Pancreas (tissue), 10 donors: Measurements from ENCODE around the gene FBXO9. TPM values are rescaled to one million over a fixed set of nuclear protein-coding genes. Genes with fewer than 3 reads are reported as not detected.

ENCODE experiments used
- ATAC-seq, 4 donors: fragments of 200-7000 bp; cut with Tn5 transposase; one replicate each; pipeline versions ENCODE4 v1.8.0 to v1.9.1; 2020; ENCODE audit warnings: mild to moderate bottlenecking in 4 of 4, moderate library complexity in 4 of 4
- DNase-seq, 6 donors: peaks; one replicate each; pipeline ENCODE4 v3.0.0-alpha.2; 2020
- FAIRE-seq: peaks from 2 replicates; lab custom pipeline; 2012; peaks lifted over from hg19 to GRCh38; lab: Jason Lieb, UNC
- H3K27ac ChIP-seq, 4 donors: fragments of 200-600 bp; sonication (generic); 1 replicate in 3 of 4; 2 replicates in 1 of 4; pipeline versions ENCODE4 v1.5.0 to v1.8.0; 2020
- H3K27me3 ChIP-seq, 4 donors: fragments of 200-600 bp; one replicate each; pipeline ENCODE4 v1.8.0; 2021
- H3K36me3 ChIP-seq, 3 donors: fragments of 200-600 bp; sonication (generic) in 1 of 3; one replicate each; pipeline versions ENCODE4 v1.5.0 to v1.8.0; 2020 to 2021
- H3K4me1 ChIP-seq, 3 donors: fragments of 200-600 bp; one replicate each; pipeline ENCODE4 v1.8.0; 2021
- H3K4me3 ChIP-seq, 4 donors: fragments of 200-600 bp; sonication (generic) in 2 of 4; one replicate each; pipeline versions ENCODE4 v1.5.0 to v1.8.0; 2020 to 2021
- H3K9me3 ChIP-seq, 4 donors: fragments of 200-600 bp; one replicate each; pipeline ENCODE4 v1.8.0; 2021
- WGBS, 2 donors: extraction: QIAGEN DNeasy Blood & Tissue Kit; methylation state at CpG; one replicate each; pipeline ENCODE4 v1.1.7; 2013; 5-methylcytosine and 5-hydroxymethylcytosine counted together
- intact Hi-C, 3 donors: fragments of 100-400 bp; cut with DNase I; formaldehyde crosslinking; loops; one replicate each; pipeline versions ENCODE4 v1.11.1 to v1.14.2; 2022
- polyA plus RNA-seq, 2 donors: library from polyadenylated mRNA; stranded (reverse); fragments of 200-250 nt; gene quantifications; one replicate each; pipeline ENCODE4 v1.2.3, GENCODE V29; 2013
- total RNA-seq, 6 donors: library from RNA; stranded (reverse); fragmentation: NEBNext Ultra II Directional in 4 of 6; extraction: Animal tissue kit (Norgen Biotek cat#: 25700) in 4 of 6; gene quantifications; one replicate each; pipeline versions ENCODE4 v1.2.1 to v1.2.4, GENCODE V29; 2021 to 2023
- TF ChIP-seq, protein P1 (sequence below), 4 donors: fragments of 200-600 bp; sonication (generic) in 3 of 4; IDR thresholded peaks; one replicate each; pipeline versions ENCODE4 v1.5.0 to v1.8.0; 2021; ENCODE audit warnings: antibody characterized with exemption in 4 of 4
- donor health status: healthy with polysubstance abuse.
- donor health status: DM: no; HTN: no; CAD: no; lungs with moderate emphysema.
- donor health status: DM: no; HTN: no; CAD: no.
- donor health status: control.
- donor health status: control.
- donor health status: Bipolar disorder and iron deficiency.
- donor health status: DM: yes; HTN: yes; CAD: no.
- donor health status: DM: no; HTN: no; CAD: no.
- donor health status: DM: no; HTN: no; CAD: no.
- donor health status: DM: yes; HTN: yes; CAD: no.

The FBXO9 gene
- total and polyA plus RNA-seq, 8 donors: 30.9 to 66.1 (median 49.7) TPM

DNA sequence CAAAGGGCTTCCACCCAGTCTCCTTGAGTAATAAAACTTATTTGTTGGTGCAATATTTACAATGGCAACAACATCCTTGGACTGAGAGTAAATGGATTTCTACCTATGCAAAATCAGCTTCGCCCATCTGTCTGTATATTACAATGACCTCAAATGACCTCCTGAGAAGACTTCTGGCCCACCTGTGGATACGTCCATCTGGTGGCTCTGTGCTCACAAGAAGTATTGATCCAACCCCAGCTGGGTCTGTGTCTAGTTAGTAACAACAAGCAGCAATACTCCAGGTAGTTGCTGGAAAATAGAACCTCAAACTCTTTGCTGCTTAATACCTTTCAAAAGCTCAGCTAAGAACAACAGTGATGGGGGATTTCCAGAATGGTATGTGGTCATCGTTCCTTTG is 35.4 kb upstream of the FBXO9 start:
- H3K27ac ChIP-seq: no peak overlapping the region
- no peak overlapping the region for H3K4me3 ChIP-seq
- no peak for FAIRE-seq
- 63 to 66% methylated on average over 3 of the region's 3 CpGs for WGBS, 2 donors
- H3K9me3 ChIP-seq: no peaks in the 10 kb centered on the region
- DNase-seq: no peak
- ATAC-seq: no peak
- intact Hi-C loops: no loop called here
- H3K27me3 ChIP-seq: no peaks in the 10 kb centered on the region
- H3K4me1 ChIP-seq: no peaks in the 10 kb centered on the region
- TF ChIP-seq, protein P1, sequence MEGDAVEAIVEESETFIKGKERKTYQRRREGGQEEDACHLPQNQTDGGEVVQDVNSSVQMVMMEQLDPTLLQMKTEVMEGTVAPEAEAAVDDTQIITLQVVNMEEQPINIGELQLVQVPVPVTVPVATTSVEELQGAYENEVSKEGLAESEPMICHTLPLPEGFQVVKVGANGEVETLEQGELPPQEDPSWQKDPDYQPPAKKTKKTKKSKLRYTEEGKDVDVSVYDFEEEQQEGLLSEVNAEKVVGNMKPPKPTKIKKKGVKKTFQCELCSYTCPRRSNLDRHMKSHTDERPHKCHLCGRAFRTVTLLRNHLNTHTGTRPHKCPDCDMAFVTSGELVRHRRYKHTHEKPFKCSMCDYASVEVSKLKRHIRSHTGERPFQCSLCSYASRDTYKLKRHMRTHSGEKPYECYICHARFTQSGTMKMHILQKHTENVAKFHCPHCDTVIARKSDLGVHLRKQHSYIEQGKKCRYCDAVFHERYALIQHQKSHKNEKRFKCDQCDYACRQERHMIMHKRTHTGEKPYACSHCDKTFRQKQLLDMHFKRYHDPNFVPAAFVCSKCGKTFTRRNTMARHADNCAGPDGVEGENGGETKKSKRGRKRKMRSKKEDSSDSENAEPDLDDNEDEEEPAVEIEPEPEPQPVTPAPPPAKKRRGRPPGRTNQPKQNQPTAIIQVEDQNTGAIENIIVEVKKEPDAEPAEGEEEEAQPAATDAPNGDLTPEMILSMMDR (IDR thresholded peaks at IDR 0.05): no peak
- peaks cover 0 to 26% (median 6%) of the 10 kb centered on the region in 3 donors for H3K36me3 ChIP-seq

DNA sequence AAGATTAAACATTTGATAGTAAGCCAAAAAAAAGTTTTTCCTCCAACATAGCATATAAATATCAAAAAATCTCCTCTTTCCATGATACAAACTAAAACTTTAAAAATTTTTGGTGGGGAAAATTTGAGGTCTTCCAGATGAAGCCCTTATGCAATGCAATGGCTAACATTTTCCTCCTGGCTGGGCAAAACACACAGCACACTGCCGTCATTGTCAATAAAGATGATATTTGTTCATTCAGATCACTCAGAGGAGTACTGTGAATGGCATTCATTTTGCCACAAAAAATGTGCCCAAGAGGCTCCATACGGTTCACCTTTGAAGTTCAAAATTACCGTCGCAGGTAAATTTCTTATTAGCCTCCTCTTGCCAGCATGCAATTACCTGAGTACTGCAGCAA is 33.9 kb upstream of the FBXO9 start:
- H3K27me3 ChIP-seq: no peaks in the 10 kb centered on the region
- intact Hi-C loops: no loop called here
- no peaks in the 10 kb centered on the region for H3K9me3 ChIP-seq
- no peak overlapping the region for H3K4me3 ChIP-seq
- H3K36me3 ChIP-seq: peaks cover 0 to 32% (median 6%) of the 10 kb centered on the region in 3 donors
- ATAC-seq (peak in 1 of 4 donors; percentile 46), DNase-seq (no peak), FAIRE-seq (no peak)
- TF ChIP-seq, protein P1 (IDR thresholded peaks at IDR 0.05): no peak
- H3K27ac ChIP-seq: no peak overlapping the region
- no peaks in the 10 kb centered on the region for H3K4me1 ChIP-seq
- WGBS, 2 donors: 92 to 95% methylated on average over 4 of the region's 4 CpGs

DNA sequence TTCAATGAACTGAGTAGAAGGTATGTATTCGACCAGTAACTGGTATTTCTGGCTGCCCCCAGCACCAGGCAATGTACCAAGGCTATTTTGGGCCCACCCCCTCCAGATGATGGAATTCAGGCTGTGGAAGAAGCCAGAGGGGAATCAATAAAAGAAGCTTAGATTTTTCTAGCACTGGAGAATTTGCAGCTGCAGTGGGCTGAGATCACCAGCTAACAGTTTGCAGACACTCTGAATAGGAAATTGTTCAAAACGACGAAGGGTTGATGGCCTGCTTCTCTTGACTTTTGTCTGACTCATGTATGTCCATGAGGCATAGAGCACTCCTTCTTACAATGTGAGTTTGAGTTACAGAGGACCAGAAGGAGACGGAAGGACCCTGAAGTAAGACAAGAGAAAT is 32.4 kb upstream of the FBXO9 start:
- intact Hi-C loops: no loop called here
- Histone ChIP-seq H3K4me3 (no peak overlapping the region), H3K9me3 (no peaks in the 10 kb centered on the region), H3K4me1 (no peaks in the 10 kb centered on the region), H3K27ac (no peak overlapping the region), H3K36me3 (peaks cover 0 to 32% (median 6%) of the 10 kb centered on the region in 3 donors), H3K27me3 (no peaks in the 10 kb centered on the region)
- TF ChIP-seq, protein P1 (IDR thresholded peaks at IDR 0.05): no peak
- 74 to 79% methylated on average over 4 of the region's 4 CpGs for WGBS, 2 donors
- ATAC-seq: no peak
- FAIRE-seq: no peak
- no peak for DNase-seq

GRCh38 chr6:53033764-53034163 is 31.4 kb upstream of the FBXO9 start:
- H3K4me1 ChIP-seq: no peaks in the 10 kb centered on the region
- intact Hi-C loops: no loop called here
- H3K27ac ChIP-seq: no peak overlapping the region
- no peak overlapping the region for H3K4me3 ChIP-seq
- peak in 2 of 4 donors; percentile 26 to 51 for ATAC-seq
- TF ChIP-seq, protein P1 (IDR thresholded peaks at IDR 0.05): no peak
- WGBS, 2 donors: 78 to 80% methylated on average over 4 of the region's 4 CpGs
- H3K27me3 ChIP-seq: no peaks in the 10 kb centered on the region
- peaks cover 0 to 32% (median 6%) of the 10 kb centered on the region in 3 donors for H3K36me3 ChIP-seq
- H3K9me3 ChIP-seq: no peaks in the 10 kb centered on the region
- no peak for FAIRE-seq
- no peak for DNase-seq

GRCh38 chr6:53035549-53036213 is 29.5 kb upstream of the FBXO9 start:
- TF ChIP-seq, protein P1 (IDR thresholded peaks at IDR 0.05): no peak
- H3K4me3 ChIP-seq: no peak overlapping the region
- H3K9me3 ChIP-seq: no peaks in the 10 kb centered on the region
- no peak overlapping the region for H3K27ac ChIP-seq
- WGBS, 2 donors: 86 to 90% methylated on average over 8 of the region's 8 CpGs
- H3K4me1 ChIP-seq: no peaks in the 10 kb centered on the region
- ATAC-seq (no peak), DNase-seq (no peak), FAIRE-seq (no peak)
- no peaks in the 10 kb centered on the region for H3K27me3 ChIP-seq
- intact Hi-C loops: no loop called here
- H3K36me3 ChIP-seq: peaks cover 0 to 30% (median 14%) of the 10 kb centered on the region in 3 donors
